Adipose tissue (tissue), 3 donors: Measurements from ENCODE around the gene RASSF8. TPM values are rescaled to one million over a fixed set of nuclear protein-coding genes. Genes with fewer than 3 reads are reported as not detected.

Experiments used
- H3K27ac ChIP-seq: one replicate; pipeline ENCODE4 v1.5.1; 2013; ENCODE audit warnings: low read depth, low read length
- WGBS, 3 donors: extraction: QIAGEN DNeasy Blood & Tissue Kit; methylation state at CpG; one replicate each; pipeline ENCODE4 v1.1.7; 2013; 5-methylcytosine and 5-hydroxymethylcytosine counted together
- polyA plus RNA-seq, 3 donors: library from polyadenylated mRNA; stranded (reverse); fragments of 200-250 nt; gene quantifications; one replicate each; pipeline ENCODE4 v1.2.3, GENCODE V29; 2013
- donor health status: healthy with polysubstance abuse.
- donor health status: Bipolar disorder and iron deficiency.
- donor health status: healthy.

The RASSF8 gene
- polyA plus RNA-seq, 3 donors: 2.2 to 20.2 (median 6.9) TPM

DNA sequence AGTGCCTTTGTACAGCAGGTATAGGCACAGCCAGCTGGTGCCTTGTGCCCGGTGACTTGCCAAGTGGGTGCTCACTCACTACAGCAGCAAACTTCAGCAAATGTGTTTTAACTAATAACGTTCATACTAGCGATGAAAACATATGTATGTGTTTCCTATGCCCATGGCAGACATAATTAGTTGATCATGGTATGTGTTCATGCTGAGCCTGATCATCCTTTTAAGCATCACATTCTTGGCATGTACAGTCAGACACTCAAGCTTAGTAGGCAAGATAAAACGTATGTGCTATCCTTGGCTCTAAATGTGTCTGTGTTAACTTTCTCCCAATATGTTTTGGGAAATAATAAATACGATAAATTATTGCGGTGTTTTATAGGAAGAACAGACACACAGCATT, 55.6 kb downstream of the RASSF8 start:
- 86 to 91% (median 87%) methylated on average over 6 of the region's 6 CpGs for WGBS, 3 donors
- no peak overlapping the region for H3K27ac ChIP-seq

DNA sequence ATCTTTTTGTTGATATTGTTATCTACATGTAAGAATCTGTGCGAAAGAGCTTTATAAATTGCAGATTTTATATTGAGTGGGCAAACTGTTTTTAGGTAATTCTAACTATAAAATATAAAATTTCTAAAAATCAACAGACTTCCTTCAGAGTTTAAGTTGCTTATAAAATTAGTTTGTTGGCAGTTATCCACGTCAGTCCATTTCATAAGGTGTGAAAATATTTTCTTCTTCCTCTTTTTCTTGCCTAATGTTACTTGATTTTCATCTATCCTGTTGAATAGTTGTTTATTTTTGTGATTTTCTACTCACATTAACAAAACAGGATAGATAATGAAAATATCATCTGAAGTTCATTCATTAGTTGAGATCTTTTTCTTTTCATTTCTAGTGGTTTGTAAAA, 58.0 kb downstream of the RASSF8 start:
- no peak overlapping the region for H3K27ac ChIP-seq
- 42 to 68% (median 64%) methylated on average over 2 of the region's 2 CpGs for WGBS, 3 donors

DNA sequence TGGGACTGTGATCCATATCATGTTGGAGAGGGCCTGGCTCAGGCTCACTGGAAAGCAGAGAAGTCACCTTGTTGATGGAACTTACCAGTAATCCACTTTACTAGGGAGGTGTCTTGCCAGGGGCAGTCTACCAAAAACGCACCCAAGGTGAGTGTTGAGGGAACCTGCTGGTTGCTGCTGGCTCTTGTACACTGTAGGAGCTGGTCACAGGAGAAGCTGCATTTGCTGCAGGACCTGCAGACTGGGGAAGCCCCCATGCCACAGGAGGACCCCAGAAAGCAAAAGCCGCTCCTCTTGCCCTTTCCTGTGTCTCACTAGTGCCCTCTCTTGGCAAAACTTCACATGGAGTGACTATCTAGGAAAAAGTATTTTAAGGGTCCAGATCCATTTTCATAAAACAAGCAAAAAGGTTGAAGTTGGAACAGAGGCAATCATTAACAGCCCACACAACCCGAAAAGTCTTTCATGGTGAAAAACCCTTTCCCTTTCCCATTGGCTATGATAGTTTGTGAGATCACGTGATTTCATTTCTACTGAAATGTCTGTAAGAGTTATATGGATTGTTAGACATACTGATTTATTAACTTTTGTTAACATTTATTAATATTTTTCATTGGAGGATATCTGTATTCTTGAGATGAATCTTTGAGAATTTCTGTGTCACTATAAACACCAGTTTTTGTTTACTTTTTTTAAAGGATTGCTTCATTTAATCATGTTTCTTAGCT, 59.2 kb downstream of the RASSF8 start:
- WGBS, 3 donors: 55 to 75% (median 58%) methylated on average over 4 of the region's 4 CpGs

DNA sequence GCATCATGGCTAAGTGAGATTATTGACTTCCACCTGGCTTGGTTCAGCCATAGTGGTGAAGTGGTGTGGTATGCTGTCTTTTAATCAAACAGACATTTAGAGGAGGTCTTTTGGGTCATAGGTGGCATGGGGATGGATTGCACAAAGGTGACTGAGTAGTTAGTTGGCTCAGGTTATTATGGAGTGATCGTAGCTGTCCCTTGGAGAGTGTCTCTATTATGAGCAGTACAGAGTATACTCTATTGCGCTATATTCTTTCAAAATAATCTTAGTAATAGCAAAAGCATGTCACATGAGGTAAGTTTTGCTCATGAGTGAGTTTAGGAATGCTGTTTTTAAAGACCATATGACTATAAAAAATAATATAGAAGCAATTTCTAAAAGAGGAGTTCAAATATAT, 60.4 kb downstream of the RASSF8 start:
- no peak overlapping the region for H3K27ac ChIP-seq

More for the DNA sequence above, 59.2 kb downstream of the RASSF8 start:
- no peak overlapping the region for H3K27ac ChIP-seq

DNA sequence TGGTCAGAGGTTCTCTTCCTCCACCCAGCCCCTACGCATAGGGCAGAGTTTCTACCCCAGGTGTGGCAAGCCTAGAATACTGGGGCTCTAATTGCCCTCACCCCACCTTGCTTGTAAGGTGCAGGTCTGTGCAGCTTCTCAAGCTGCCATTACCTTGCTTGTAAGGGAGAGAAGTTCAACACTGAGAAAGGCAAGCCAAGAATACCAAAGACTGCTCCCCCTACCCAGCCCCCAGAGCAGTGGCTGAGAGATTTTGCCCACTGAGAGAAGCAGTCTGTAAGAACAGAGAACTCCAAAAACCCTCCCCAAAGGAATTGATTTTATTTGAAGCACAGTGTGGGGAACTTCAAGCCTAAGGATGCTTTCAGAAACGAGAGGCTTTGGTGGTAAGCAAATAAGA, 63.1 kb downstream of the RASSF8 start:
- WGBS, 3 donors: 88 to 91% (median 90%) methylated on average over 2 of the region's 2 CpGs
- no peak overlapping the region for H3K27ac ChIP-seq

More for the DNA sequence above, 60.4 kb downstream of the RASSF8 start:
- 88 to 96% (median 93%) methylated on average over 2 of the region's 2 CpGs for WGBS, 3 donors

DNA sequence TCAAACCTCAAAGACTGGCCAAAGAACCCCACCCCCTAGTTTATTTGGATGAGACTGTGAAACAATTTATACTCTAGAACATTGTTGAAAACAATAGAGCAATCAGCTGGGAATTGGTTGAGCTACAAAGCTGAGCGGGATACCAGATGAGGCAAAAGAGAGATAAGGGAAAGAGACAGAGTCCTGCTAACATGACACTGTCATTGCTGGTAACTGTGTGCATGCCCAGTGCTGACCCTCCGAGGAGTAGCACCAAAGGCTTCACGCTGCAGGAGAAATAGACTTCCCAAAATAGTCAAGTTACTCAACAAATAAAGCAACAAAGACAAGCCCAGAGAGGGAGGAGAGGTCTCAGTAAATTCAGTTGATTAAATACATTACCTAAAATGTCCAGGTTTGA, 63.6 kb downstream of the RASSF8 start:
- H3K27ac ChIP-seq: no peak overlapping the region
- WGBS, 3 donors: 81 to 93% (median 91%) methylated on average over 3 of the region's 3 CpGs

DNA sequence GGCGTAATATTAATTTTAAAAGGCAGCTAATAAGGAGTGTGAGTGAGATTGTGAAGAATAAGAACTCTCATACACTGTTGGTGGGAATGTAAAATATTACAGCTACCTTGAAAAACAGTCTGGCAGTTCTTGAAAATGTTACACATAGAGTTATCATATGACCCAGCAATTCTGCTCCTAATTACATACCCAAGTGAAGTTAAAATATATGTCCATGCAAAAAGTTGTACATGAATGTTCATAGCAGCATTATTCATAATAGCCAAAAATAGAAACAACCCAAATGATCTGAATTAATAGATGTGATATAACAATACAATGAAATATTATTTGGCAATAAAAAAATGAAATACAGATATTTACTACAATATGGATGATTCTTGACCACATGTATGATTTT, 68.2 kb downstream of the RASSF8 start:
- WGBS, 3 donors: 98 to 100% (median 100%) methylated on average over 1 of the region's 1 CpG
- no peak overlapping the region for H3K27ac ChIP-seq

DNA sequence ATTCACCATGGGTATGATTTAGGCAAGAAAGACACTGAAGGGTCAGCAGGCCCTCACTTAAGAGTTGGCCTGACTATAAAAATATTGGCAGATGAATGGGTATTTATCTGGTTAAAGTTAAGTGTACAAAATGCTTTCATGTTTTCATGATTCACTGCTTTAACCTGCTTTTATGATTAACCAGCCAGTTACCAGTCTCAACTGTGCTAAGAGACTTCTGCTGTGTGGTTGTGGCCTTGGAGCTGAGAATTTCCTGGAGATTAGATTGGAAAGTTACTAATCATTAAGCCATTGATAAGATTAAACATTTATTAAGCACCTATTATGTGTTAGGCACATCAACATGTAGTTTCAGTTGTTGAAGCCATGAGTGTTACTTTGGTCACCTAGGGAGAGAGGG, 68.9 kb downstream of the RASSF8 start:
- no peak overlapping the region for H3K27ac ChIP-seq

DNA sequence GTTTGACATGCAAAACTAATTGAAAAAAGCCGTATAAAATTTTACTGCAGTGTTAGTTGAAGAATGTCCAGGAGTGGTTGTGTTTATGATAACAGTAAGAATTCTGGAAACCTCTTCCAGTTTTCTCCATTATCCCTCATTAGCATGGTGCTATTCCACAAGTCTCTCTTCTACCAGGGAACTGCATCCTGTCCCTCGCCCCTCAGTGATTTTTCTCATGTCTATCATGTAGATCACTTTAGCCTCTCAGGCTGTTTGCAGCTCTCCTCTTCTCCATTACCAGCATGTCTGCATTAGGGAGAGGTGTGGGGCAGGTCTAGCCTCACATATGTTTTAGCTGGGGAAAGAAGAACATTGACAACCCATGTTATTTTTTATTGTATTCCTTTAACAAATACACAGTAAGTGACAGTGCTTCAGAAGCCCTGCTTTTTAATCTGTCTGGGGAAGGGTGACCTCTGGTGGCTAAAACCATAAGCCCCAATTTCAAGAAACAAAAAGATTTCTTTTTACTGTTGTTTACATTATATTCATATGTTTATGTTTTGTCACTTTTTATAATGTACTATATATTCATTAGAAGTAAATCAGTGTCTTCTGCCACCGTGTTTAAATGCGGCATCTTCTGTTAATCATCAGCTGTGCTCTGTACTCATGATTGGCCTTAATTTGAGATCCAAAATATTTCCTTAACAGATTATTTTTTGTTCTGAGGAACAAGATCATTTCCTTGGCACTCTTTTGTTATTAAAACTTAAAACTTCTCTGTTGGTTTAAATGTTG, 70.7 kb downstream of the RASSF8 start:
- 43 to 57% (median 57%) methylated on average over 4 of the region's 4 CpGs for WGBS, 3 donors
- H3K27ac ChIP-seq: no peak overlapping the region

DNA sequence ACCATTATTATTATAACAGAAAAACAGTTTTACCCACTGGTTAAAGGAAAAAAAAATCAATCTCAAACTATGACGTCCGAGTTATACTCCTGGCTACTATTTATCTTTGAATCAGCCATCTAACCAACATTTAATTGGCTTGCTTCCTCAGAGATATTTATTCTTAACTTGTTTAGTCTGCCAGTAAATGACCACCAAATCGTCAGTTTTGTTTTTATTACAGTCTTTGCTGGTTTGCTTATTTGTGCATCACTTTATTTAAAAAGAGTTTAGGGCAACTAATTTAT, 71.2 kb downstream of the RASSF8 start:
- 16 to 53% (median 46%) methylated on average over 3 of the region's 3 CpGs for WGBS, 3 donors
- H3K27ac ChIP-seq: no peak overlapping the region

DNA sequence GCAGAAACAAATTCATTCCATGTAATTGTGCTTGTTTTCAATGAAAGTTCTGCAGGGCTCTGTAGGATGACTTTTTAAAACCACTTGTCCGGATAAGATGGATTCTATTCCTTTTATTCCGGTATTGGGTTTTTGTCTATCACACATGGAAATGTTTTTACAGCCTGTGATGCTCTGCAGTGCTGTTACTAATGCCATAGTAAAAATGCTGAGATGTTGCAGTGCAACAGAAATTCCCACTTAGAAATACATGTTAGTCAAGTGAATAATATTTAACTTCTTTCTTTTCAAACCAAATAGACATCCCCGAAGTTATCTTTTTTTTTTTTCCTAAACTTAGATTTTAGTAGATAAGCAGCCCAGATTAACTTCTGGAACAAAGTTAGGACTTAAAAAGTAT, 71.9 kb downstream of the RASSF8 start:
- H3K27ac ChIP-seq: no peak overlapping the region
- 58 to 84% (median 73%) methylated on average over 3 of the region's 3 CpGs for WGBS, 3 donors

DNA sequence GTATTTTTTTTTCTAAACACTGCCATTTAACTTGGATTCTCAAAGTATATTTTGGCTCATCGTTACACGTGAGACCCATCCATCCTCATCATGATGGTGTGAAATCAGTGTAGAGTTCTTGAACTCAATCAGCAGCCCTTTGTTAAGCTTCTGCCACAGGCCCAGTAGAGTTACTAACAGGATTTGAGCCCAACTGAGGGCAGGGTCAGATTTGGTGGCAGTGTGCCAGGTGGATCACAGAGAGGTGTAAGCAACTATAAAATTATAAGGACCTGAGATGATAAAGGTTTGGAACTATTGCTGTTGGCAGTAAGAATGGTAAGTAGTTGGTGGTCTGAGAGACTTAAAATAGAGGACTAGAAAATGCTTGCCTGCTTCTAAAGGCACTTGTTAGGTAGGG, 72.8 kb downstream of the RASSF8 start:
- WGBS, 3 donors: 92 to 94% (median 92%) methylated on average over 2 of the region's 2 CpGs
- no peak overlapping the region for H3K27ac ChIP-seq

DNA sequence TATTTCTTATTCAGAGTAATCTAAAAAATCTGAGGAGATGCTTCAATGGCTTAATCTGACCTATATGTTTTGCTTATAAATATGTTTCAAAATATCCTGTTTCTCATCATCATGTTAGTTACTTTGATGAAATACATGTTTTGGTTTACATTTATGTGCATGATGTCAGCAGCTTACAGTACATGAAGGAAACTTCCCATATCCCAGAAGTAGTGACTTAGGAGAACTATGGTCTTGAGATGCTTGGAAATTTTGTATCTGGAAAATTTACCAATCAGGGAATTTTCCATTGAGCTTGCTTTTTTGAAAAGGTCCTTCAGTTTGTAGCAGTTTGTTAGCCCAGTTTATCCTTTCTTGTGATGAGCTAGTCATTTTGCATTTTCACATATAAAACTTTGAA, 73.3 kb downstream of the RASSF8 start:
- H3K27ac ChIP-seq: no peak overlapping the region

DNA sequence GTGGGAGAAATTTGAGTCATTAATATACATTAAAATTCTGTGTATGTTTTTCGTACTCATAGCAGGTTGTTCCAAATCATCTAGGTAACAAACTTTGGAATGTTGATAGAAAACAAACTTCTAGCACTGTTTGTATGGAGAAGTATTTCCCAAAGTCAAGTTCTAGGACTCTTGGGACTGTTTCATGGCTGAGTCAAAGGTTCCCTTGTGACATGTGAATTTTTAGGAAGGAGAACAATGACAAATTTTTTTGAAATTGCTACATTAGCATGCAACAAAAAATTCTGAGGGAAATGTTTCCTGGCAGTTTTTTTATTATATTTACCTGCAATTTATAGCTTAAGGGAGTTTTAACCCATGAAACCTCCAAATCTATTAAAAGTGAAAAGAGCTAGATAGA, 73.8 kb downstream of the RASSF8 start:
- H3K27ac ChIP-seq: no peak overlapping the region
- WGBS, 3 donors: 81 to 85% (median 82%) methylated on average over 1 of the region's 1 CpG

DNA sequence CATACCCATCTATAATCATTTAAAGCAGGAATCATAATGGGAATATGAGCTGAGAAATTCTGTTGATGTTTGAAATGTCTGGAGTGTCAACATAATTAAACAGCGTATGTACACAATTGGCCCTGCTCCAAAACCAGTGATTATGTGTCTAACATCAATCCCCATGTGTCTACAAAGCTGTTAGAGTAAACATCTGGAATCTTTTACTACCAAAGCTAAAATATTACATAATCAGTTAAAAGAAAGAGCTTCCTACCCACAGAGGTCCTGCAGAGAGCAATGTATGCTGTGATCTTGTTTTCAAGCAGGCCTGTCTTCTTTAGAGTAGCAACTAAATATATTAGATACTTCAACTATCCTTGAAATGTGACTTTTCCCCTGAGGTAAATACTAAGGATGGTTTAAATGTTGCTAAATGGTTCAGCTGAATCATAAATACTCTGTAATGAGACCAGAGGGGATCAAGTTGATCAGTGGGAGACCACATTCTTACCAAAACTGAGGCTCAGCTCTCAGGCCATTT, 74.3 kb downstream of the RASSF8 start:
- 21 to 53% (median 43%) methylated on average over 1 of the region's 1 CpG for WGBS, 3 donors
- H3K27ac ChIP-seq: no peak overlapping the region

DNA sequence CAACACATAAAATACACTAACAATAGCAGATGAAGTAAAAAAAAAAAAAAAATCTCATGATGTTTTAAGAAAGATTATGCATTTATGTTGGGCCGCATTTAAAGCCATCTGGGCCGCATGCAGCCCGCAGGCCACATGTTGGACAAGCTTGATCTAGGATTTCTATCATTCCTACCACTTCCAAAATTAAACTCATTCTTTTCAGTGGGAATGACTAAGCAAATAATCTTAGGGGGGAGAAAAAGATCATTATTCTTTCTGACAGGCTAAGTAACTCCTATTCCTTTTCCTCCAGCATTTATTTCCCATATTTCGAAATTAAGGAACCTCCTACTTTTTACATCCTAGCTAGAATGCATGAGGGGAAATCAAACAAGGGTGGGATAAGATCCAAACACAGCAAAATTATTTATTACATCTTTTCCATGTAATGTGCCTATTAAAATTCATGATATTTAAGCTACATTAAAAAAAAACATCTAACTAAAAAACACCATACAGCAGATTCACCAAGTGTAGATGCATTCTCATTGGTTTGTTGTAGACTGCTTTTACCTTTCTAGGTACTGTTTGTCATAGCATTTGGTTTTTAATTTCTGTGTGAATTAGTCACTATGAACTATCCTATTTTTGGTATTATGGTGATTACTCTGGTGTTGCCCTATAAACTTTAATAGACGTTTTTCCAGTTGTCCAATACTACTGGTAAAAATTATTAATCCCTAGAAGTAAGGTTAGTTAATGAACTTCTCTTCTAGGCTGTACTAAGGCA, 76.1 kb downstream of the RASSF8 start:
- WGBS, 3 donors: 75 to 85% (median 85%) methylated on average over 5 of the region's 5 CpGs
- H3K27ac ChIP-seq: no peak overlapping the region

DNA sequence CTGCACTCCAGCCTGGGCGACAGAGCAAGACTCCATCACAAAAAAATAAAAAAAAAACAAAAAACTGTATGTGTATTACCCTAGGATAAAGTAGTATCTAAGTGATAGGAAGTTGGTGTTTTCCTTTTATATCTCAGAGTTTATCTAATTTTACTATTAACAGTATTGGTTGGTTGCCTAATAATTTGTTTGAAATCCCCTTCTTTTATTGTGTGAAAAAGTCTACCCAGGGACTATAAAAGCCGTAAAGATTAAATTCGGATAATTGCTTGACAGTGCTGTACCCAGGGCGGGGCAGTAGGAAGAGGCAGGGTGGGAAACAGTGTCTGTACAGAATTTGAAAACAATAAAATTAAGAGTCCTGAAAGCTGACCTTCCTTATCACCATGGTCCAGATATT, 78.4 kb downstream of the RASSF8 start:
- whole genome bisulfite sequencing, 3 donors: 75 to 89% (median 80%) methylated on average over 4 of the region's 4 CpGs
- no peak overlapping the region for H3K27ac ChIP-seq

DNA sequence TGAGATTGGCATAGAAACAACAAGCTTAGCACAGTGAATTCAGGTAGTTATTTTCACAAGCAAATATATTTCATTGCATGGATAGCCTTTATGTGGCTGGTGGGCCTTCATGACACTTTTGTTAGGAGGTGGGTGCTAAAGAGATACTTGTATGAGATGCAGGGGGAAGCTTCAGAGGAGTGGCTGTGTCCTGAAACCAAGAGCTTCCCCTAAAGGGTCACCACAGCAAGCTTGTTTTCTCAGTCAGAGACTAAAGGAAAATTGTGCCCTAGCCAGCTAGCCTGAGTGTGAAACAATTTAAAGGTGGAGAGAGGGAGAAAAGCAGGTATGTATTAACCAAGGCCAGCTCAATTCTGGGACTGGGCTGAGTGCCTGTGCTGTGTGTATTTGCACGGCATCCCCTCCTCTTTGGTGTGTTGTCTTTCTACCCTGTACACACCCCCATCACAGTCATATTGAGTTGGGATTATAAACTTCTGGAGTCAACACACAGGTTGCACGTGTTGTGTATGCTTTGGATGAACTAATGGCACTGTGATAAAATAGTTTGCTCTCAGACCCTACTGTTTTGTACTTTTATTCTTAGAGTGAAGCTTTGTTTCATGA, 79.2 kb downstream of the RASSF8 start:
- WGBS, 3 donors: 23 to 94% (median 77%) methylated on average over 2 of the region's 2 CpGs
- no peak overlapping the region for H3K27ac ChIP-seq

DNA sequence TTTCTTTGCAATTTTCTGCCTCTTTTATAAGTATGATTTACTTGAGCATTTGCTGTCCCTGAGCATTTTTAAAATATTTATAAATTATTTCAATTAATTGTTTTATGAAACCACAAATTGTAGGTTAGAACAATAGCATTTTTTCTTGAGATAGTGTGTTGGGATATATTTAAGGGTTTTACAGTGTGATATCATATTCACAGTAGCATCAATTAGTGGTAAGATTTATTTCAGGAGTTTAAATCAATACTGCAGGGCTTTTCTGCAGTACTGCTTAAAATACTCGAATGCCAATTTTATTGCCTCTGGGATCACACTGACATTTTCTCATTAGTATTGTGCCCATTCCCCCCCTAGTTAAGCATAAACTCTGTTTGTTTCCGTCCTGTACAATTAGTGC, 84.2 kb downstream of the RASSF8 start:
- WGBS, 3 donors: 70 to 84% (median 77%) methylated on average over 2 of the region's 2 CpGs
- H3K27ac ChIP-seq: no peak overlapping the region
